ENCODE data around the gene C1QL2.

The C1QL2 gene

GRCh38 chr2:119106301-119106897 is 52.2 kb downstream of the C1QL2 start:
- no peak for DNase-seq (ENCODE audit: low read depth in 2 of 2)

Measured in stimulated activated CD8-positive, alpha-beta memory T cell treated with anti-CD3 and anti-CD28 coated beads, Interleukin-15, amount 100 ng/mL, for 4 hours (primary cell).